ENCODE results near the gene VMO1.

The VMO1 gene

GRCh38 chr17:4747847-4748246 lies 38.3 kb downstream of the VMO1 start:
- no peak for TF ChIP-seq ARNT (IDR thresholded peaks at IDR 0.05)
- CTCF ChIA-PET, result no interaction called here
- no peak for DNase-seq (ENCODE audit: extremely low spot score)
- POLR2A ChIA-PET, result no interaction called here

DNA sequence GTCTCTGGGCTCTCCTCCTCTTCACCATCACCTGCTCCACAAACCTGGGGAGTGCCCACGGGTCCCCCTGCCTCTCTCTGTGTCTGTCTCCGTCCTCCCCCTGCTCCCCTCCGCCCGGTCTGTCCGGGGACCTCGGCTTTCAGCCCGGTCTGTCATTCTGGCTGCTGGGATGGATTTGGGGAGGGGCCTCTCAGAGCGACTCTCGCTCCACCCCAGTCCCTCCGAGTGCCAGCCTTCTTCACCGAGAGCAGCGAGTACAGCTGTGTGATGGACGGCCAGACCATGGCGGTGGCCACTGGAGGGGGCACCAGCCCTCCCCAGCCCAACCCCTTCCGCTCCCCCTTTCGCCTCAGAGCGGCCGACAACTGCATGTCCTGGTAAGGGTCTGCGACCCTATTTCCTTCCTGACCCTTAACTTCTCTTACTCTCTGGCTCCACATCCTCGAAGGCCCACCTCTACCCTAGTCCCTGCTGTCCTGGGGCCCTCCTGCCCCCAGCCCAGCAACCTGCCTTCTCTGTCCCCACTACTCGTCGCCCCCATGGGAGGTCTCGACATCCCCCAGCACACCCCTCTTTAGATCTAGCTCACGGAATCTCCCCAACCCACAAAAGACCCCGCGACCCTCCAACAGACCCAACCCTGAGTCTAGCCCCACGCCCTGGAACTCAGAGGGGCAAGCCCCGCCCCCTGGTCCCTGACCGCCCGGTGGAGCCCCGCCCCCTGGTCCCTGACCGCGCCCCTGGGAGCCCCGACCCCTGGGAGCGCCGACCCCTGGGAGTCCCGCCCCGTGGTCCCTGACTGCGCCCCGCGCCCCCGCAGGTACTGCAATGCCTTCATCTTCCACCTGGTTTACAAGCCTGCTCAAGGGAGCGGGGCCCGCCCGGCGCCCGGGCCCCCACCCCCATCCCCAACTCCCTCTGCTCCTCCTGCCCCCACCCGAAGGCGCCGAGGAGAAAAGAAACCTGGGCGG lies 40.9 kb downstream of the VMO1 start:
- POLR2A ChIA-PET, result no interaction called here
- CTCF ChIA-PET, result no interaction called here
- DNase-seq (ENCODE audit: extremely low spot score), result no peak
- TF ChIP-seq ZNF384 (IDR thresholded peaks at IDR 0.05) (no peak), FOXA1 (IDR thresholded peaks at IDR 0.05) (no peak), FOXM1 (IDR thresholded peaks at IDR 0.05; ENCODE audit: borderline replicate concordance) (no peak), ARNT (IDR thresholded peaks at IDR 0.05) (no peak), BHLHE40 (IDR thresholded peaks at IDR 0.05; ENCODE audit: borderline replicate concordance) (no peak), L3MBTL2 (conservative IDR thresholded peaks at IDR 0.05) (no peak), HDGF (IDR thresholded peaks at IDR 0.05; ENCODE audit: borderline replicate concordance) (no peak), PKNOX1 (IDR thresholded peaks at IDR 0.05) (no peak), SUZ12 (IDR thresholded peaks at IDR 0.05) (no peak), FOXK2 (IDR thresholded peaks at IDR 0.05) (no peak), SP1 (IDR thresholded peaks at IDR 0.05) (no peak), TARDBP (IDR thresholded peaks at IDR 0.05) (no peak), LEF1 (IDR thresholded peaks at IDR 0.05; ENCODE audit: borderline replicate concordance) (no peak)

GRCh38 chr17:4743898-4744297 lies 42.3 kb downstream of the VMO1 start:
- DNase-seq (ENCODE audit: extremely low spot score), result no peak
- TF ChIP-seq SP1 (IDR thresholded peaks at IDR 0.05), result no peak
- TF ChIP-seq SUZ12 (IDR thresholded peaks at IDR 0.05), result no peak
- no peak for TF ChIP-seq FOXK2 (IDR thresholded peaks at IDR 0.05)
- no peak for TF ChIP-seq BHLHE40 (IDR thresholded peaks at IDR 0.05; ENCODE audit: borderline replicate concordance)
- no peak for TF ChIP-seq FOXA1 (IDR thresholded peaks at IDR 0.05)
- TF ChIP-seq ELF4 (IDR thresholded peaks at IDR 0.05), result no peak
- TF ChIP-seq FOXM1 (IDR thresholded peaks at IDR 0.05; ENCODE audit: borderline replicate concordance), result no peak
- no peak for TF ChIP-seq L3MBTL2 (conservative IDR thresholded peaks at IDR 0.05)
- no peak for TF ChIP-seq NFRKB (IDR thresholded peaks at IDR 0.05)
- TF ChIP-seq PKNOX1 (IDR thresholded peaks at IDR 0.05), result no peak
- no peak for TF ChIP-seq TARDBP (IDR thresholded peaks at IDR 0.05)
- TF ChIP-seq LEF1 (IDR thresholded peaks at IDR 0.05; ENCODE audit: borderline replicate concordance), result no peak
- no peak for TF ChIP-seq ZNF384 (IDR thresholded peaks at IDR 0.05)
- CTCF ChIA-PET, result no interaction called here
- POLR2A ChIA-PET, result interaction anchor here (2.7 to 2.9 kb wide), 2 partner anchors 13 to 46 kb away, joined by 10 read pairs; partner anchors contain the start of gene MED11

- DNase-seq (ENCODE audit: extremely low spot score), result no peak
- POLR2A ChIA-PET, result interaction anchor here (2.7 to 2.9 kb wide), 2 partner anchors 12 to 47 kb away, joined by 10 read pairs; partner anchors contain the start of gene MED11
- CTCF ChIA-PET, result no interaction called here
- TF ChIP-seq BHLHE40 (IDR thresholded peaks at IDR 0.05; ENCODE audit: borderline replicate concordance), result no peak
Measured at GRCh38 chr17:4743216-4743615, 42.9 kb downstream of the VMO1 start.

DNA sequence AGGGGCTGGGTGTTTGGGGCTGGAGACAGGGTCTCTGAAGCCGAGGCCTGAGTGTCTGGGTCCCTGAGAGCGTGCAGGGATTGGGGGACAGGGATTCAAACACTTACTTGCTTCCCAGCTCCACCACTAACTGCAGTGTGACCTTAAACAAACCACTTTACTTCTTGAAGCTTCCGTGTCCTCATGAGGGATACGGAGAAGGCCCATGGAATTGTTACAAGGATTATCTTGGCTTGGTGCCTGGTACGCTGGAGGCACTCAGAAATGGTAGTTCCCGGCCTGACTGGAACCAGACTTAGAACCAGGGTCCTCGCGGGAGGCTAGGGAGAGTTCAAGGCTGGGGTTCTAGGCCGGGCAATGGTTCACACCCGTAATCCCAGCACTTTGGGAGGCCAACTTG lies 43.5 kb downstream of the VMO1 start:
- CTCF ChIA-PET, result no interaction called here
- POLR2A ChIA-PET, result interaction anchor here (2.7 to 2.9 kb wide), 2 partner anchors 12 to 47 kb away, joined by 10 read pairs; partner anchors contain the start of gene MED11
- DNase-seq (ENCODE audit: extremely low spot score), result no peak
- TF ChIP-seq FOXK2 (IDR thresholded peaks at IDR 0.05), result no peak

DNA sequence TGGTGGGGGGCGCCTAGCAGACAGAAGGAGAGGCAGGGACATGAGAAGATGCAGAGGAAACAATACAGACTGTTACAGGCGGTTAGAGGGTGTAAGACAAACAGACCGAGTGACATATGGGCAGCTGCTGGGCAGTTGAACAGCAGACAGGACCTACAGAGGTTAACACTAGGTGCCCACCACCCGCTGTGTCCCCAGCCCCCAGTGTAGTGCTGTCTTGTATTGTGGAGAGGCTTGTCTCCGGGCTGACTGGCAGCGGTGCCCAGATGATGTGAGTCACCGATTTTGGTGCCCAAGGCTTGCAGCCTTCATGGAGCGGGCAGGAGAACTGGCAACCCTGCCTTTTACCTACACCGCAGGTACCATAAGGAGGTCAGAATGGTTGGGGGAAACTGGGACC lies 44.0 kb downstream of the VMO1 start:
- POLR2A ChIA-PET, result interaction anchor here (2.7 to 2.9 kb wide), 2 partner anchors 11 to 48 kb away, joined by 10 read pairs; partner anchors contain the start of gene MED11
- no peak for DNase-seq (ENCODE audit: extremely low spot score)
- CTCF ChIA-PET, result no interaction called here
- TF ChIP-seq PKNOX1 (IDR thresholded peaks at IDR 0.05) (no peak), FOXK2 (IDR thresholded peaks at IDR 0.05) (no peak), FOXA1 (IDR thresholded peaks at IDR 0.05) (no peak)

- CTCF ChIA-PET, result interaction anchor here (0.7 kb wide), 1 partner anchor 21 kb away, joined by 3 read pairs; no protein-coding TSS in a partner anchor
Measured at GRCh38 chr17:4741544-4741943, 44.6 kb downstream of the VMO1 start.

More at GRCh38 chr17:4741544-4741943, 44.6 kb downstream of the VMO1 start:
- no peak for DNase-seq (ENCODE audit: extremely low spot score)
- TF ChIP-seq LEF1 (IDR thresholded peaks at IDR 0.05; ENCODE audit: borderline replicate concordance), result no peak
- TF ChIP-seq ZNF384 (IDR thresholded peaks at IDR 0.05), result no peak
- no peak for TF ChIP-seq PKNOX1 (IDR thresholded peaks at IDR 0.05)
- TF ChIP-seq ELF4 (IDR thresholded peaks at IDR 0.05), result no peak
- no peak for TF ChIP-seq HDGF (IDR thresholded peaks at IDR 0.05; ENCODE audit: borderline replicate concordance)
- TF ChIP-seq ARNT (IDR thresholded peaks at IDR 0.05), result no peak
- no peak for TF ChIP-seq CTBP1 (IDR thresholded peaks at IDR 0.05; ENCODE audit: borderline replicate concordance)
- TF ChIP-seq NFRKB (IDR thresholded peaks at IDR 0.05), result no peak
- TF ChIP-seq L3MBTL2 (conservative IDR thresholded peaks at IDR 0.05), result no peak
- no peak for TF ChIP-seq FOXK2 (IDR thresholded peaks at IDR 0.05)
- TF ChIP-seq BHLHE40 (IDR thresholded peaks at IDR 0.05; ENCODE audit: borderline replicate concordance), result no peak
- TF ChIP-seq FOXM1 (IDR thresholded peaks at IDR 0.05; ENCODE audit: borderline replicate concordance), result no peak
- no peak for TF ChIP-seq TARDBP (IDR thresholded peaks at IDR 0.05)
- no peak for TF ChIP-seq SUZ12 (IDR thresholded peaks at IDR 0.05)
- TF ChIP-seq SP1 (IDR thresholded peaks at IDR 0.05), result no peak
- TF ChIP-seq FOXA1 (IDR thresholded peaks at IDR 0.05), result no peak
- POLR2A ChIA-PET, result interaction anchor here (2.9 kb wide), 1 partner anchor 11 kb away, joined by 10 read pairs; the partner anchor contains the start of gene MED11

Measured in HEK293T (cell line).